NCI-H2227 treated with DMSO at 0.1 percent for 48 hours (cell line): Measurements from ENCODE around the gene HMGXB4.

Experiments used
- DNase-seq: peaks from one replicate; lab custom pipeline; 2025; lab: John Stamatoyannopoulos, UW

The HMGXB4 gene

DNA sequence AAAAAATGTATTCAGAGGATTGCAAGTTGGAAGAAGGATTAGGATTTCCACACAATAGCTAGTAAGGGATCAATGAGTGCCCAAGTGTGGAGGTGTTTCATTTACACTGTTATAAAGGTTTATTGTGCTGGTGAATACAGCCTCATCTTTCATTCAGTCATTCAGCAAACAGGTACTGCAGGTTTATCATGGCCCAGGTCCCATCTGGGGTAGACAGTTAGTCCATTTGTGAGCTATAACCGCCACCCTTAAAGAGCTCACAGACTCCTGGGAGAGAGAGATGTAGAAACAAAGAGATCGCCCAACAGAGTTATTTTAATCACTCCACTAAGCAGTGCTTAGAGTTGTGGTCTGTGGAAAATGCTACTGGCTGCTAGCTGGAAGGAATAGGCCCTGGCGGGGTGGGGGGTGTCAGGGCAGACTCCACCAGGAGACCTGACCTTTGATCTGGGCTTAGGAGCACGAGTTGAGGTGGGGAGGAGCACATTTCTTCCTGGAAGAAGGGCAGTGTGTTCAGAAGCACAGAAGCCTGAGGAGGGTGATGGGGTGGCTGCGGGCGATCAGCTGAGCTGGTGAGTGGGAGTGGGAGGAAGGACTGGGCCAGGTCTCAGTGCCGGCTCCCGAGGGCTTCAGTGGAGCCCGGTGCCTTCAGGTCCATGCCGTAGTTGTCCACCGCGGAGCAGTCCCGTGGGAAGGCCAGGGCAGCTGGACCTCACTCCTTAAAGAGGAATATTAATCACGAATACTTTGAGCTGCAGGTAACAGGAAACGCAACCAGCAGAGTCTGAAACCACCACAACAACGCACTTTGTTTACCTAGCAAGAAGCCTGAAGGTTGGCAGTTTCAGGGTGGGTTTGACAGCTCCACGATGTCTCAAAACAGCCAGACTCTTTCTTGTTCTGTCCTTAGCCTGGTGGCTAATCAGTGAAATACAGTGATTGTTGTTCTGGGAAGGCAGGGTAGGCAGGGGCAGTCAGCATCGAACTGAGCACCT lies 53.6 kb downstream of the HMGXB4 start:
- no peak for DNase-seq

DNA sequence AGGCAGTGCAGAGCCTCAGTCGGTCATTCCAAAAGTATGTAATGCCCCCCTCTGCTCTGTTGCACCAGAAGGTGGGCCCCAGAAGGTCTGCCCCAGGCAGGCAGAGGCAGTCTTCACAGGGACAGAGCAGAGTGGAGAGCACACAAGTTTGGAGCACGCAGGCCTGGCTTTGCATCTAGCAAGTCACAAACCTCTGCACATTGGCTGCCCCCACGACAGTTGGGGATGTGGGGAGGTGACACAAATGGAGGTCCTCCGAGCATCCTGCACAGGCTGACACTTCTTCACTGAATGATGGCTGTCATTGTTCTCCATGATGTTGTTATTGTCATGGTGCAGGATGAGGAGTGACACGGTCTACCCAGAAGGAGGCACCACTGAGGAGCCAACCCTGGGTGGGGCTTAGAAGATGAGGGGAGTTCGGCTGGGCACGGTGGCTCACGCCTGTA lies 54.3 kb downstream of the HMGXB4 start:
- no peak for DNase-seq

DNA sequence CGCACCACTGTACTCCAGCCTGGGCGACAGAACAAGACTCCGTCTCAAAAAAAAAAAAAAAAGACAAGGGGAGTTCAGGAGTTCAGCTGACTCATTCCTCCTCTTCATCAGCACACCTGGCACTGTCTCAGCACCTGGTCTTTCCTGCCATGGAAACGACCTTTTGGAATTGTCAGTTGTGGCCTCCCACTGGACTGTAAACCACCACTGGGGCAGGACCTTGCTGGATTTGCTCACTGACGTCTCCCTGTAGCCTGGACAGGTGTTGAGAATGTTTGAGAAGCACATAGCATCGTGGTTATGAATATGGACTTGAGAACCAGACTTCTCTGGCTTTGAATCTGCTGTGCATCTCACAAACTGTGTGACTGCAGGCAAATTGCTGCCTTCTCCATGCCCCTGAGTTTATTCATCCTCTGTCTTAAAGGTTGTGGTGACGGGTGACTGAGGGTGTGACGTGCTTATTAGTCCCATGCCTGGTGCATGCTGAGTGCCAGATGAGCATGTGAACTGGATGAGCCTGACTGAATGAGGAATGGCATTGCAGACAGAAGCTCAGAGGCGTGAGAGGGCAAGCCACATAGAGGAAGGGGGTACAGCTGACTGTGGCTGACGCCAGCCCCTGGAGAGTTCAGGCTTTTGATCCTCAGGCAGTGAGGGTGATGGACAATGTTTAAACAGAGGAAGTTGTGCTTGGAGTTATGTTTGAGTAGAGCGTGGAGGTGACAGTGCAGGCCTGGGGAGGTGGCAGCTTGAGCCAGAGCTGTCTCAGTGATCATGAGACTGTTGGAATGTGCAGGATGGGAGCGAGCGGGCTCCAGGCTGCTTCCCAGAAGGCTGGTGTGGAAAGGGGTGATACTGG lies 55.1 kb downstream of the HMGXB4 start:
- DNase-seq = no peak

DNA sequence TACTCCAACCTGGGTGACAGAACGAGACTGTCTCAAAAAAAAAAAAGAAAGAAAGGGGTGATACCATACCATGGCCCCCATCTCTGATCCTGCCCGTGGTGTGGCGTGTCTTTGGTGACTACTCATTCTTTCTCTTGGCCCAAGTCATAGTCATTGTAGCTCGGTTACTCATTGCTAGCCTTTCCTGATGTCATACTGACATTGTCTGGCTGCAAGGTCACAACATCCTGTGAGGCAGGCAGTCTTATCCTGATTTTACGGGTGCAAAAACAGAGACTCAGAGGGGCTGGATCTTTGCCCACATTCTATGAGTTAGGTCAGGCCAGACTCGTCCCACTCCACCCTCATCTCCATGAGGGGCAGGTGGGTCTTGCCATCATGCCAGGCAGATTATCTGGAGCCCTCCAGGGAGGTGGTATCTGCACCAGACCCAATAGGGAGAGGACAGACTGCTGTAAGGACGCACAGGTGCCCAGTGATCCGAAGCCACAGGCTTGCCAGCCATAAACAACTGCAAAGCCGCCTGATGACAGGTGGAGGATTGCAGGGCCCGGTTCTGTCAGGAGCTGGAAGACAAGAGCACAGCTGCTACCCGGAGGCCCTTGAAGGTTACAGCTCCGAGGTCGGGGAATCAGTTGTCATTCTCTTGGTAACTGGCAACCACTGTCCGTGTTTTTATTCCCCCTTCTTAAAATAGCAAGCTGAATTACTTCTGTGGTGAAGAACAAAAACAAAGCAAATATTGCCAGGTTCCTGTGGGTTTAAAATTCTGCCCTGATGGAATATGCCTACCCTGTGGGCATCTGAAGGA lies 56.2 kb downstream of the HMGXB4 start:
- DNase-seq = no peak

DNA sequence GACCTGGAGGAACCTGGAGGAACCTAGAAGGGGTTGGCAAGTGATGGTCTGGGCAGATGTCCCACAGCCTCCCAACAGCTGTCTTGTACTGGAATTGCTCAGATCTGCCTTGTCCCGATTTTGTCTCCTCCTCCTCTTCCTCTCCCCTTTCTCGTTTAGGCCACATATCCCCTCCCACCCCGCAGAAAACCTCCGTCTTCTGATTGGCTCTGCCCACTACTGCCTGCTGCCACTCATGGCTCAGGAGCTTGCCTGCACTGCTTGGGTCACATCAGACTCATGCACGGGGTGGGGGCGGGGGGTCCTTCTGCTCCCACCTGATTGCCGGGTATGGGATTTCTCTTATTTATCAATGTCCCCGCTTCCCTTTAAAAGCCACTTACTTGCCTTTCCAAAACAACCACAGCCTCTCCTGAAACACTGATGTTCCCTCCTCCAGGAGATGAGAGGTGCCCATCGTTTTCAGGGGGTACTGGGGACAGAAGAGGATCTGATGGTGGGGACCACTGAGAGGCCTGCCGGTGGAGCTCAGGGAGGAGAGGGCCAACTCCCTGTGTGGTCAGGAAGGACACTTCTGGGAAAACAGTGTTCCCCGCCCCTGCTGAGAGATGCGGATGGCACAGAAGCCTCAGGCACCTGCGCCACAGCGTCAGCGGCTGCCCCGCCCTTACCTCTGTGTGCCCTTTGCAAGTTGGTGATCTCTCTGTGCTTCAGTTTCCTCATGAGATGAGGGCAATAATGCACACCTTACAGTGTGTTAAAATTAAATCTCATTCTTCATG lies 57.1 kb downstream of the HMGXB4 start:
- no peak for DNase-seq

DNA sequence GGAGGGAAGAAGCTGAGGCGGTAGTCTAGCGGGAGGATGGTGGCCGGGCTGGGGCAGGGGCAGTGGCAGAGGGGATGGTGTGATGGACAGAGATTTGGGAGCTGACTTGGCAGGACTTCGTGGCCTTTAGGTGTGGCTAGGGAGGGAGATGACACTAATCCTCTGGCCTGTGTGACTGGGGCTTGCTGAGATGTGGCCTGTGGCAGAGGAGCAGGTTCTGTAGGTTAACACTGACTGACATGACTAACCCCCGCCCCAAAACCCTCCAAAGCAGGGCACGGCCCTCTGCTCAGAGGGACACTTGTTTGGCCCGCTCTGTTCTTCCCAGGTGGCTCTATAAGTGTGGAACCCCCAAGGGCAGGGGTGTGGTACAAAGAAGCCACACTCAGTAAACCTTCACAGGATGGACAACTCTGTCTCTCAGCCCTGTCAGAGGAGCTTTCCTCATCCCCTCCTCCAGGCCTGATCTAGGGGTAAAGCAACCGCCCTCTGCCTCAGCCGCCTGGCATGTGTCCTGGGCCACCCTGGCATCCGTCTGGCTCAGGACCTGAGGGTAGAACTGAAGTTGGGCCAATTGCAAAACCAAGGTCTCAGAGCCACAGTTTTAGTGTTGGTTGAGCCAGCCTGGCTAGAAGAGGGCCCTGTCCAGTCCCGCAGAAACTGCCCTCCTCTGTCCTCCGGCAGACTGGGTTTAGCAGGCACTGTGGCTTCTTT lies 58.0 kb downstream of the HMGXB4 start:
- DNase-seq = no peak

DNA sequence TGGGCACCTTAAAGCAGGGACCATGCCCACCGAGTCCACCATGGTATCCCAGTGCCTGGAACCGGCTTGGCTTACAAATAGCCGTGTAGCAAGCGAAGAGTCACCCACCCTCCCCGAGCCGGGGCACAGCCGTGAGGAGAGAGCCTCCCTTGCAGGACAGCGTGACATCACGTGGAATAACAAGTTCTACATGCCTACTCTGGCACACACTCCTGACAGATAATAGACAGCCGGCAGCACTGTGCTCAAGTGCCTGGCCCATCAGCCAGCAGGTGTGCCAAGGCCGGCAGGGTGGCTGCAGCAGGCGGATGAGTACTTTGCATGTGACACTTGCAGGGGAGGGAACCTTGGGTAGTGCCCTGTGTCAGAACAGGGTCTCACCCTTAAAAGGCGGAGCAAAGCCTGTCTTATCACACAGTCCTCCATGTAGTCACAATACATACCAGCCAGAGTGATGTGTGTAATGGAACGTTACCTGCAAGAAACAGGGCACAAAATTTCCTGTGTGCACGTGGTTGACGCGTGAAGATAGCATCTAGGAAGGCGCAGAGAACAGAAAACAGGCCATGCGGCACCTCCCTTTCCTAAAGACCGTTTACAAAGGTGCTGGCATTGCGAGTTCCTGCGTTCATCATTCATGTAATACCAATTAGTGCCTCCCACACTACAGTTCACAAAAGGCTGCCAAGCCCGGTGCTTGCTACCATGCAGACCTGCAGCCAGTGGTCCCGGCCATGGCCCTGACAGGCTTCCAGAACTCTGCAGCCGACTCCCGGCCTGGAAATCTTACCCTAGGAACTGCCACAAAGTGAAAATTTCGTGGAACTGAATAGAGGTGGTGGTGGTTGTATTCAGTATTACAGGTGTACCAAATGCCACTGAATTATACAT lies 58.8 kb downstream of the HMGXB4 start:
- DNase-seq = no peak

DNA sequence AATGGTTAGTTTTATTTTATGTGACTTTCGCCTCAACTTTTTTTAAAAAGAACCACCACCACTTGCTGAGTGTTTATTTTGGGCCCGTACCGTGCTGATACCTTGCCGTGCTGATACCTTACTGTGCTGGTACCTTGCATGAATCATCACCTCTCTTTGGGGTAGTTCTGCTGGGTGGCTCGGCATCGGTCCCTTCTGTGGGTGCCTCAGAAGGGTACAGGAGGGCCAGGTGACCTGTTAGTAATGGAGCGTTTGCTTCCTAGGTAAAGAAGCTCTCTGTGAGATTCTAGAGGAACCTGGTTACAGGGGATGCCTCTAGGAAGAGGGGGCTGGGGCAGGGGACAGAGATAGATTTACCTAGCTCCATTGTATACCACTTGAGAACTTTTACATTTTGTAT lies 59.5 kb downstream of the HMGXB4 start:
- DNase-seq = no peak

DNA sequence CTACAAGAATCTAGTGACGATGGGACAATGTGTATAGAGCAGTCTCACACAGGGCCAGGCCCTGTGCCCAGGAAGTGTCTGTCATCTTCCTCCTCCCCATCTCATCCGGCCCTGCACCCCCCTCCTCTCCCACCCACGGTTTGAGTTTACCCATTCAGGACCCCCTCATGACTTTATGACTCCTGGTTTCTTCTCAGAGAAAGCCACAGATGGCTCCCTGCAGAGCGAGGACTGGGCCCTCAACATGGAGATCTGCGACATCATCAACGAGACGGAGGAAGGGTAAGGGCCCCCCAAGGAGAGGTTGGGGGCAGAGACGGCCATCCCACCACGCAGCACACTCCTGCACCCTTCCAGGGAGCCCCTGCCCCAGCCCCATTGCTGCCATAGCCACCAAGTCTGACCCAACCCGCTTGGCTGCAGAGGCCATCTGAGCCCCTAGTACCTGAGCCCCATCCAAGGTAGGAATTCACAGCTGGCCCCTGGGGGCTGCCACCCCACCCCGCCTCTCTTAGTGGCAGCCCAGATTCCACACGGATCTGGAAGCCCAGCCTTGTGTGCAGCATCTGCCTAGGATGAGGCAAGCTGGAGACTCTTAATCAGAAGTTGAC lies 60.5 kb downstream of the HMGXB4 start:
- no peak for DNase-seq

DNA sequence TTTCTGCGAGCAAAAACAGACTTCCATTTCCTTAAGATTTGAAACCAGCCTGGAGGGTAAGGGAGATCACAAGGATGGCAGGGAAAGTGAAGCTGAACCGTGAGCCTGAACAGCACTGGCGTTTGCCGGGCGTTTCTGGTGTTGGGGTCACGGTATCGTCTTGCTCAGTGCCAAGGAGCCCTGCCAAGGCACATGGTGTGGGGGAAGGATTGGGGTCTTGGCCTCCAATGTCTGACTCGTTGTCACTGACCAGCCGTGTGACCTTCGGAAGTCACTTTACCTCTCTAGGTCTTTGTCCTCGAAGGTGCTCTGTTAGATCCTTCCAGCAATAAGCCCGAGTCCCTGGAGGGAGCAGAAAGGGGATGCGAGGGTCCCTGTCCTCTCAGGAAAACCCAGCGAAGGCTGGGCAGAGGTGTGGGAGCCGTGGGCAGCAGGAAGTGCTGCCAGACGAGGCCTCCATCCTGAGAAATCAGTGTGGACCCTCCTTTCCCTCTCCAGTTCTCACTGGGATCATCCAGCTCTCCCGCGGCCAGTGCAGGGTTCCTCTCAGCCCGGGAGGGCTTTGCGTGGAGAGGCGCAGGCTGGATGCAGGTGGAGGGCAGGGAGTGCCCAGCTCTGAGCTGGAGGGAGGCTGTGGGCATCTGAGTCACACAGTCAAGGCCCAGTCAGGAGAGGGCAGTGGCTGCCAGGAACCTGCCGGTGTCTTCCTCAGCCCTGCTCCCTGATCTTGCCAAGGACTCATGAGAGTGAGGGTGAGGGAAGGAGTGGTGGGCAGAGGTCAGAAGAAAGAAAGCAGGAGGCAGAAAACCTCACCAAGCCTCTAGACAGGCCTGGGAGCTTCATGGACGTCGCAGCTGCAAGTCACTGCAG lies 61.3 kb downstream of the HMGXB4 start:
- DNase-seq = no peak

DNA sequence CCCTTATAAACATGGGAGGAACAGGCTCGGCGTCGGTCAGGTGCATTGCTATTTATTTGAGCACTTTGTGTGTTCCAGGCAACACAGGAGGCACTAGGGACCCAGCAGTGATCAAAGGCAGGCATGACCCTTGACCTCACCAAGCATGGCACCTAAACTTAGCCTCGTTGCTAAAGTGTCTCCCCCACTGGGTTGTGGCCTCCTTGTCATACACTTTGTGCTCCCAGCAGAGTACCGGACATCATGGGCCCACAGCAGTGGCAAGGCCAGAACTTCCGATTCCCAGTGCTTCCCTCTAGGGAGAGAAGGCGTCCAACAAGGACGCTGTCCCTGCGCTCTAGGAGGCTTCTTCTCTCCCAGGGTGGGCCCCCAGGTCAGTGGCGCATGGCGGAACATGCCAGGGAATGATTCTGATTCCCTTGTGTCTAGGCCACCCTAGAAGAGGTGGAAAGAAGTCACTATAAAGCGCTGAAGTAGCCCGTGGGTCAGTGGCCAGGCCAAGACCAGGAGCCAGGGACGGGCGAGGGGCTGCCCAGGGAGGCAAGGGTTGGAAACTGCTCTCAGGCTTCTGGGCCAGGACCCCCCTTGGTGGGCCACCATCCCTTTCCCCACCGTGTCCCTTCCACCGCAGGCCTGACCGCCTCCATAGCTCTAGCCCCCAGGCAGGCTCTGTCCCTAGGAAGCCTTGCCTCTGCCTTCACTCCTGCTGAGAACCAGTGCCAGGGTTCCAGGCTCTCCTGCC lies 62.1 kb downstream of the HMGXB4 start:
- no peak for DNase-seq

DNA sequence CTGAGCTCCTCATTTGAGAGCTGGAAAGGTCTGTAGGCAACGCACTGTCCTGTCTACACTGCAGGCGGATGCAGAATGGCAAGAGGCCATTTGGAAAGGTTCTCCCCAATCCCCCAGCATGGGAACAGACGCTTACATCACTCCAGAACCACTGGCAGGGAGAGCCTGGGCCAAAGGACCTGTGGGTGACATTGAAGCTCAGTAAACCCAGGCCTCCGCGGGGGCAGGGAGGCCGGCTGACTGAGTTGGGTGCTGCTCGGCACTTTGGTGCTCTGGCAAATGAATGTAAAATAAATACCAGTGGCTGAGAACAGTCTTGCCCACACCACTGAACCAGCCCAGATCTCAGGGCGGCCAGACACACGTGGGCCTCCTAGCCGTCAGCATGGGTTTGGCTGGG lies 64.8 kb downstream of the HMGXB4 start:
- DNase-seq = no peak

DNA sequence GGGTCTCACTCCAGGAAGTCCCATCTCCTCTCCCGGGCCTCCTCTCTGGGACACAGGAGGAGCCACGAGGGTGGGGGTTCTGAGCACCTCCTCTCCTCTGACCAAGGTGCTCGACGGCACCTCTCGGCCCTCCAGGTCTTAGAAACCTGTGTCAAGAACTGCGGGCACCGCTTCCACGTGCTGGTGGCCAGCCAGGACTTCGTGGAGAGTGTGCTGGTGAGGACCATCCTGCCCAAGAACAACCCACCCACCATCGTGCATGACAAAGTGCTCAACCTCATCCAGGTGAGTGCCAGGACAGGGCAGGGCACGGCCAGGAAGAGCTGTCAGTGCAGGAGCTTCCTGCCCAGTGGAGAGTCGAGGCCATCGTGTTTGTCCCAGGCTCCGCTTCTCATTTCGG lies 65.6 kb downstream of the HMGXB4 start:
- no peak for DNase-seq

DNA sequence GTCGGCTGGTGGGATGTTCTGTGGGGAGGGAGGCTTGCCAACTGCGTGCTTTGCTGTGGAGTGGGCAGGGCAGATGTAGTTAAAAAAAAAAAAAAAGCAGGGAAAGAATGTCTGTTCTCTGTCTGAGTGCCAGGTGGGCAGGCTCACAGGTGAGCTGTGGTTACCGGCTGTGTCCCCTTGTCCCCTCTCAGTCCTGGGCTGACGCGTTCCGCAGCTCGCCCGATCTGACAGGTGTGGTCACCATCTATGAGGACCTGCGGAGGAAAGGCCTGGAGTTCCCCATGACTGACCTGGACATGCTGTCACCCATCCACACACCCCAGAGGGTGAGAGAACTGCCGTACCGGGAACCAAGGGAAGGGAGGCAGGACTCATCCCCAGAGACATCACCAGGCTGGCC lies 66.0 kb downstream of the HMGXB4 start:
- no peak for DNase-seq

DNA sequence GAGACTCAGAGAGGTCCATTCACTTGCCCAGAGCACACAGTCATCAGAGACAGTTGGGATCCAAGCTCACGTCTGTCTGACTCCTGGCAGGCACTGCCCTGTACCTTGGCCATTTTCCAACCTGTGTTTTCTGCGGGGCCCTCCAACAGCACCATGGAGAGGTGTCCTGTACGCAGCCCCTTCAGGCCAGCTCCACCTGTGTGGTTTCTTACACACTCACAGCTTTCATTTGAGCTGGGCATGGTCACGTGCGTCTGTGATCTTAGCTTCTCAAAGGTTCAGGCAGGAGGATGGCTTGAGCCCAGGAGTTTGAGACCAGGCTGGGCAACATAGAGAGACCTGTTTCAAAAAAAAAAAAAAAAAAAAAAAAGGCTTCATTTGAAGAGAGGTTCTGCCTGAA lies 66.8 kb downstream of the HMGXB4 start:
- no peak for DNase-seq

DNA sequence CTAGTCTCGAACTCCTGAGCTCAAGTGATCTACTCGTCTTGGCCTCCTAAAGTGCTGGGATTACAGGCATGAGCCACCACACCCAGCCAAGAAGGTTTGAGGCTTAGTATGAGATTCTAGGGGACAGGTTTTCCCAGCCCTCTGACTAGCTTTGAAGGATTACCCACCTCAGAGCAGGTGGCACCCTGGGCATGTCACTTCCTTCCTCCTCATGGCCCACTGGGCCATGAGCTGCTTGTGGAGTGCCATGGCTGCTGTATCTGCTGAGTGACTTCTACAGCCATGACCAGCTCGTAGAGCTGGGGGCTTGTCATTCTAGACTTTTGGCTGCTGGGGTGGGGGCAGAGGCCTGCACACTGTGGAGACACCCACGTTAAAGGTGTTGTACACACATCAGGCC lies 67.5 kb downstream of the HMGXB4 start:
- DNase-seq = no peak

DNA sequence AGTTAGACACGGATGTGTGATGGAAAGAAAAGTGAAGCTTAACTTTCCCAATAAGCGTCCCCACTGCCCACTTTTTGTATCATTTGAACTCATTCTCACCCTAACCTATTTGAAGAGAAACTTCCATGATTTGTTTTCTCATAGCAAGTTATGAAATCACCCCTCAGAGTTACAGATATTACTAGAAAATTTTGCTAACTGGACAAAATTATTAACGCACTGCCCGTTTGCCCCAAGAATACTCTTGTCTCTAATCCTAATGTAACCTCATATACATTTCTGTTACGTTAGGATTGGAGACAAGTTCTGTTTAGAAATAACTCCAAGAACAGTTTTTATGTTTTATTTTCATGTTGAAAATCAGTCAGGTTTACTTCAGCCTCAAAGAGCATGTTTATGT lies 67.9 kb downstream of the HMGXB4 start:
- DNase-seq = no peak
